ENCODE data around the gene MYOCD.

- TF ChIP-seq LEF1 (IDR thresholded peaks at IDR 0.05; ENCODE audit: borderline replicate concordance) (no peak), SUZ12 (IDR thresholded peaks at IDR 0.05) (no peak), FOXK2 (IDR thresholded peaks at IDR 0.05) (no peak)
Observed at GRCh38 chr17:12735517-12735916, 69.8 kb downstream of the MYOCD start.
